Measurements from ENCODE around the gene CAMK2N1.
"Not testable (repeated sequence)": the region's sequence is repeated elsewhere in the genome, so short reads cannot be mapped to it uniquely, and the experiment has no call there.

The CAMK2N1 gene

GRCh38 chr1:20497506-20497905 lies 11.5 kb upstream of the CAMK2N1 start:
- intact Hi-C loops (cut with DNase I): no loop called here
- no peak for DNase-seq

- DNase-seq: peak in 1 of 10 donors; percentile 58
- intact Hi-C loops (cut with DNase I): not testable (repeated sequence)
Measured at GRCh38 chr1:20496725-20497383, 10.8 kb upstream of the CAMK2N1 start.

GRCh38 chr1:20496241-20496661 lies 10.2 kb upstream of the CAMK2N1 start:
- DNase-seq: no peak
- intact Hi-C loops (cut with DNase I): no loop called here

GRCh38 chr1:20495661-20496060 lies 9.7 kb upstream of the CAMK2N1 start:
- intact Hi-C loops (cut with DNase I): no loop called here
- DNase-seq: peak in 1 of 10 donors; percentile 47

GRCh38 chr1:20494609-20495311 lies 8.8 kb upstream of the CAMK2N1 start:
- peak in 1 of 10 donors; percentile 50 for DNase-seq
- intact Hi-C loops (cut with DNase I): loop anchor here (5.0 kb wide), 2 partner anchors 62 to 577 kb away; no protein-coding TSS in a partner anchor

- intact Hi-C loops (cut with DNase I): loop anchor here (1.0 to 5.0 kb wide), 5 partner anchors 62 to 577 kb away; no protein-coding TSS in a partner anchor
Measured at GRCh38 chr1:20493839-20494608, 8.0 kb upstream of the CAMK2N1 start.

GRCh38 chr1:20493309-20493708 lies 7.3 kb upstream of the CAMK2N1 start:
- no peak for DNase-seq
- intact Hi-C loops (cut with DNase I): loop anchor here (1.0 to 5.0 kb wide), 5 partner anchors 61 to 576 kb away; no protein-coding TSS in a partner anchor

More at GRCh38 chr1:20493839-20494608, 8.0 kb upstream of the CAMK2N1 start:
- DNase-seq: peak; percentile 72 to 98 (median 90)

GRCh38 chr1:20492751-20493150 lies 6.7 kb upstream of the CAMK2N1 start:
- intact Hi-C loops (cut with DNase I): loop anchor here (1.0 to 5.0 kb wide), 5 partner anchors 60 to 575 kb away; no protein-coding TSS in a partner anchor

GRCh38 chr1:20491866-20492265 lies 5.9 kb upstream of the CAMK2N1 start:
- intact Hi-C loops (cut with DNase I): loop anchor here (2.0 to 5.0 kb wide), 3 partner anchors 60 to 575 kb away; no protein-coding TSS in a partner anchor
- peak in 1 of 10 donors; percentile 84 for DNase-seq

More at GRCh38 chr1:20492751-20493150, 6.7 kb upstream of the CAMK2N1 start:
- no peak for DNase-seq

- peak in 1 of 10 donors; percentile 58 for DNase-seq
- intact Hi-C loops (cut with DNase I): loop anchor here (5.0 kb wide), 2 partner anchors 59 to 574 kb away; no protein-coding TSS in a partner anchor
Measured at GRCh38 chr1:20491178-20491577, 5.2 kb upstream of the CAMK2N1 start.

- intact Hi-C loops (cut with DNase I): loop anchor here (5.0 kb wide), 1 partner anchor 40 kb away; no protein-coding TSS in a partner anchor
- DNase-seq: peak in 1 of 10 donors; percentile 79
Measured at GRCh38 chr1:20487236-20487590, 1.2 kb upstream of the CAMK2N1 start.

- intact Hi-C loops (cut with DNase I): loop anchor here (5.0 kb wide), 1 partner anchor 39 kb away; no protein-coding TSS in a partner anchor
- DNase-seq: peak; percentile 78 to 97 (median 83)
Measured at GRCh38 chr1:20486457-20487235, 636 bp upstream of the CAMK2N1 start.

GRCh38 chr1:20484519-20485462 lies 1.2 kb downstream of the CAMK2N1 start:
- peak in 5 of 10 donors; percentile 32 to 92 (median 55) for DNase-seq

GRCh38 chr1:20483833-20484518 lies 2.0 kb downstream of the CAMK2N1 start:
- DNase-seq: peak in 7 of 10 donors; percentile 40 to 92 (median 53)
- intact Hi-C loops (cut with DNase I): no loop called here

More at GRCh38 chr1:20484519-20485462, 1.2 kb downstream of the CAMK2N1 start:
- intact Hi-C loops (cut with DNase I): loop anchor here (5.0 kb wide), 1 partner anchor 37 kb away; no protein-coding TSS in a partner anchor

GRCh38 chr1:20483098-20483832 lies 2.7 kb downstream of the CAMK2N1 start:
- DNase-seq: no peak
- intact Hi-C loops (cut with DNase I): no loop called here

GRCh38 chr1:20481643-20482498 lies 4.1 kb downstream of the CAMK2N1 start:
- intact Hi-C loops (cut with DNase I): no loop called here
- DNase-seq: no peak

Data from posterior cingulate gyrus (tissue), 11 donors.